HG03442 (cell line): ENCODE results near the gene ZC3H7B.

Source experiments
- ATAC-seq: cut with Tn5 transposase; IDR thresholded peaks from one replicate; pipeline ENCODE4 v1.9.1; 2021; ENCODE audit warnings: mild to moderate bottlenecking, moderate library complexity; ENCODE audit not compliant: unreplicated experiment

ZC3H7B gene

DNA sequence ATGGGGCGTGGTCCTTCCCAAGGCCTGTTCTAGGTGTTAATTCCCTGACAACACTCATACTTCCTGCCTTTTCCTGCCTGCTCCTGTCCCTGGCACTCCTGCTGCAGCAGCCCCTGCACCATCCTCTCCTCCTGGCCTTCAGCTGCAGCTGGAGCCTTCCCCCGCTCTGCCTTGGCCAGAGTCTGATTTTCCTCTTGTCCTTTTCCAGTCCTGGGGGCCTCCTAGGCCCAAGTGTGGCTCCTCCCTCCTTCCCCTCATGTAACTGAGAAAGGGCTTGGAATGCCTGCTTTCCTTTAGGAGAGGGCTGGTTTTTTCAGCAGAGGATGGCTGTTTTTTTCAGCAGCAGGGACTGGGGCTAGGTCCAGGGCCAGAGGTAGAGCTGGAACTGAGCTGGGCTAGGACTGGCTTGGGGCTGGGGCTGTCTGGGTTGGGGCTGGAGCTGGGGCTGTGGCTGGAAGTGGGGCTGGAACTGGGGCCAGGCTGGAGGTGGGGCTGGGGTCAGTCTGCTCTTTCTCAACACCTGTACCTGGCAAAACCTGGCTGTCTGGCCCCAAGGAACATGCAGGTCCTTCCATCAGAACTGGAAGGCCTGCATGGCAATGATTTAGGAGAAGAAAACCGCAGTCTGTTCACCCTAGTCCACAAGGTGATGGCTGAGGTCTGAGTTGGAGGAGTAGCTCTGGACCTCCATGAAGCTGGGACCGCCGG, 23.6 kb downstream of the ZC3H7B start:
- ATAC-seq = no peak

DNA sequence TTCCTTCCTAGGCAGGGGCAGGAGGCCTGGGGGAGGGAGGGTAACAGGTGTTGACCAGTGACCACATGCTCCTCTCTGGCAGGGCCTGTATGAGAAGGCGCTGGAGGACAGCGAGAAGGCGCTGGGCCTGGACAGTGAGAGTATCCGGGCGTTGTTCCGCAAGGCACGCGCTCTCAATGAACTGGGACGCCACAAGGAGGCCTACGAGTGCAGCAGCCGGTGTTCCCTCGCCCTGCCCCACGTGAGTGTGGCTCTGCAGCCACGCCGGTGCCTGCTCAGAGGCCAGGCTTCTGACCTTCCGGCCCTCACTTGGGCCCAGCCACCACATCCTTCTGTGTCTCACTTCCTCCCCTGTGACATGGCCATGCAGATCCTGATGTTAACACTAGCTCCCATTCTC, 25.8 kb downstream of the ZC3H7B start:
- no peak for ATAC-seq

DNA sequence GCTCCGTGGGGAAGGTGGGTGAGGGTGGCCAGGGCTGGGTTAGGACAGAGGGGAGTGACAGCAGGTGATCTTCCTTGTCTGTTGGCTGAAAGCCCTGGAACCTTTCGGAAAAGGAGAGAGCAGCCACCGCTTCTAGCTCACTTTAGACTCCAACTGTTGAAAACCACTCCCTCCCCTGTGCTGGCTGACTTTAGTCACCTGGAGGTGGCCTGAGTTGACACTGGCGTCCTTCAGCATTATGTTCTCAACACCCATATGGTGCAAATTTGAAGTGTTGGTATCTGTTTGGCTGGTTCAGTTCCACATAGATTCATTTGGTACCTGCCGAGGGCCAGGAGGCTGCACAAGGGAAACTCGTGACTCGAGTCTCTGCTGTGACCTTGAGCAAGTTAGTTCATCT, 28.8 kb downstream of the ZC3H7B start:
- no peak for ATAC-seq

DNA sequence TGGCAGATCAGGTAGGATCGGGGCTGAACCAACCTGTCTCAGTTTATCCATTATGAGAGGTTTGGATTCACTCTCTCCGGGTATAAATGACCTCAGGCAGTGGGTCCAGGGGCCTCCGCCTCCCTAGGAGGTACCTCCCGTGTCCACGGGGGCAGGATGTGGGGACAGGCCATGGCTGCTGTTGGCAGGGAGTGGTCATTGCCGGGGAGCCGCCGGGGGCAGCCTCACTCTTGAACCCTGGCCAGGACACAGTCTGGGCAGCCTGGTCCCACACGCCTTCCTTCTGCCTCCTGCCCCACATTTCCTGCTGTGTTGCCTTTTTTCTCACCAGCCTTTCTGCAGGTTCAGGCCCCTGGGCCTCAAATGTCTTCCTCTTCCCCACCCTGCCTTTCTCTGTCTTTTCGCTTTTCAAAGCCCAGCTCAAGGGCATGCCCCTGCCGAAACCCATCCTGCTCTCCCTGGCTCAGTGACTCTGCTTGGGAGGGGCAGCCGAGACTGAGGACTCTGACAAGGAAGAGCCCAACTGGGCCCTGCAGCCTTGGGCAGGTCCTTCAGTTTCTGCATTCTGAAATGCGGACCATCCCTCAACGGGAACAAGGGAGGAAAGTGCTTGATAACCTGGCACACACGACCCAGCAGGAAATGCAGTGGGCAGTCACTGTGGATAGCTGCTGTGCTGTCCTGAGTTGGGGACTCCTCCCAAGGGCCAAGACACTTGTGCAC, 31.1 kb downstream of the ZC3H7B start:
- no peak for ATAC-seq

DNA sequence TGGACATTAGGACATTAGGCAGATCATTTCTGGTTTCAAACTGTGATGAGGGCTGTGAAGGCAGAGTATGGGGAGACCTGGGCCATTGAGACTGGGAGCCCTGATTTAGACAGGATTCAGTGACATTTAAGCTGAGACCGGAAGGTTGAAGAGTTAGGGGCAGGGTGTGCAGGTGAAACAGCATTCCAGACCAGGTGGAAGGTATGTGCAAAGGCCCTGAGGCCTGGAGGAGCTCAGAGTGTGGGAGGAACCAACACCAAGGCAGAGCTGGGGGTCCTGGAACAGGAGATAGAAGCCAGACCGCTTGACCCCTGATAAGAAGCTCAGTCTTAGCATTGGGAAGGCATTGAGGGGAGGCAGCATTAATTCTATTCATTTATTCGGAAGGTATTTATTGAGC, 32.5 kb downstream of the ZC3H7B start:
- no peak for ATAC-seq

DNA sequence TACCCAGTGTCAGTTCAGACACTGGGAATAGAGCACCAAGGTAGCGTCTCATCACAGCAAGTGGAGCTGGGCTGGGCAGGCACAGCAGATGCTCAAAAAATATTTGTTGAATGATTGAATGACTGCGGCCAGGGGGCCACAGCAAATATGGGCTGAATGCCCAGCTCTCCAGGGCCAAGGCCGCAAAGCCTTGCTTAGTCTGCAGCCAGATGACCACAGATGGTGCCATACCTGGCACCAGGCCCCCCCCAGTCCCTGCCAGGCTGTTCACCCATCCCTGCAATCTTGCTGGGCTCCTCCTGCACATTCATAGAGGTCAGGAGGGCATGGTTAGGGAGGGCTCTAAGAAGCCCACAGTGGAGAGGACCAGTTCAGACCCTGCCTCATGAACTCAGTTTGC, 32.9 kb downstream of the ZC3H7B start:
- ATAC-seq = no peak

DNA sequence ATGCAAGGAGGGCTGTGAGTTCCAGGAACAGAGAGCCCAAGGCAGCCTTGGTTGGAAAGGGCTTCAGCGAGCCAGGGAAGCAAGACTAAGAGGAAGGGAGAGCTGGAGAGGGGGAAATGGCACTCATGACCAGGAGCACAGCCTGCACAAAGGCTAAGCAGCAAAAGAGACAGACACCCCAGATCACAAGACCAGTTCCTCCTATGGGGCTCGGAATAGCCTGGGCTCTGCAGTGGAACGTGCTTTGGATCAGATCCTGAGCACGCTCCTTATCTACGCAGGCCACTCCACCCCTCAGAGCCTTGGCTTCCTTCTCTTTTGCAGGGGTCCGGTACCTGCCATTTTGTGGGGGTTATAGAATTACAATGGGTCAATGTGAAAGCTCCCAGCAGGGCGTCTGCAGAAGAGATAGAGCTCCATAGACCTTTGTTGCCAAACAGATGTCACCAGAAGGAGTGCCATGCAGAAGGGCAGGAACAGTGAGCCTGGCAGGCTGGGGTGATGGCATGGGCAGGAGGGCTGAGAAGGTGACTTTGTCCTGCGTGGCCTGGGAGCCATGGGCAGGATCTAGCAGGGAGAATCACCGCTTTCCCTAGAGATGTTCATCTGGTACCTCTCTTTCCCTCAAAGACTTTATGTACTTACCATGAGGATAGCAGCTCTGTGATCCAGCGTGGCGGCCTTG, 33.8 kb downstream of the ZC3H7B start:
- ATAC-seq = no peak

DNA sequence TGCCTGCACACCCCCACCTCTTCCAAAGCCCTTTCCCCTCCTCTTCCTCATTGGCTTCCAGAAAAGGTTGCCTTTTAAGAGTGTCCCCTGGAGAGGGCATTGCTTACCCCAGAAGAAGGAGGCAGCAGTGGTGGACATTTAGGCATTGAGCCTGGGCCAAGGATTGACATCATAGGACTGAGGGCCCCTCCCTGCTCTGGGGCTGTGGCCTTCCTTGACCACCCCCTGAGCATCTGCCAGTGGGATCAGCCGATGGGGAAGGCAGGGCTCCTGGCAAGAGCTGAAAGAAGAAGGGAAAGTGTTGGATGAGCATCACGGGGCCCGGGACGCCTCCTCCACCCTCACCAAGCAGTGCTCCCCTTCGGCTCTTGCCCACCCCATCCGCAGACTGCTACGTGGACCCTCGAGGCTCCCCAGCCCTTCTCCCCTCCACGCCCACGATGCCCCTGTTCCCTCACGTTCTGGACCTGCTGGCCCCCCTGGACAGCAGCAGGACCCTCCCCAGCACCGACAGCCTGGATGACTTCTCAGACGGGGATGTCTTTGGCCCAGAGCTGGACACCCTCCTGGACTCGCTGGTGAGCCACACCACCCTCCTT, 37.4 kb downstream of the ZC3H7B start:
- ATAC-seq = no peak

DNA sequence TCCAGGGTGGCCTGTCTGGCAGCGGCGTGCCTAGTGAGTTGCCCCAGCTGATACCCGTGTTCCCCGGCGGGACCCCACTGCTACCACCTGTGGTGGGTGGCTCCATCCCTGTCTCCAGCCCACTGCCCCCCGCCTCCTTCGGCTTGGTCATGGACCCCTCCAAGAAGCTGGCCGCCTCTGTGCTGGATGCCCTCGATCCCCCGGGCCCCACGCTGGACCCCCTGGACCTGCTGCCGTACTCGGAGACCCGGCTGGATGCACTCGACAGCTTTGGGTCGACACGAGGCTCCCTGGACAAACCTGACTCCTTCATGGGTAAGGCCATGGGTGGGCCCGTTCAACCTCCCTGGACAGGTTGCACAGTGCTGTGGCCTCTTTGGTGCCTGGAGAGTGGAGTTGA, 38.5 kb downstream of the ZC3H7B start:
- ATAC-seq = no peak

DNA sequence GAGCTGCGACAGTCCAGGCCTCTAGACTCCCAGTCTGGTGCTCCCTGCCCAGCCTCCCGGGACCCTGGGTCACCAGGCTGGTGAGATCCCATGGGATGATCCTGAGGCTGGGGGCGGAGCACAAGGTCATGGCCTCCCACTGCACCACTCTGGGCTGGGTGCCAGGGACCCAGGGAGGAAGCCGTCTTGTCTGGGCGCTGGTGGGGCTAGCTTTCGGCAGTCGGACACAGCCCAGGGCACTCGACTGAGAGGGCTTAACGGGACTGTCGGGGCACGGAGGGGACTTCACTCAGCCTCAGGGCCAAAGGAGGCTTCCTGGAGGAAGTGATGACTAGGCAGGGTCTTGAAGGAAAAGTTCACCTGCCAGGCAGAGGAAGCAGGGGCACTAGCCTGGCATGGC, 39.0 kb downstream of the ZC3H7B start:
- ATAC-seq = no peak

DNA sequence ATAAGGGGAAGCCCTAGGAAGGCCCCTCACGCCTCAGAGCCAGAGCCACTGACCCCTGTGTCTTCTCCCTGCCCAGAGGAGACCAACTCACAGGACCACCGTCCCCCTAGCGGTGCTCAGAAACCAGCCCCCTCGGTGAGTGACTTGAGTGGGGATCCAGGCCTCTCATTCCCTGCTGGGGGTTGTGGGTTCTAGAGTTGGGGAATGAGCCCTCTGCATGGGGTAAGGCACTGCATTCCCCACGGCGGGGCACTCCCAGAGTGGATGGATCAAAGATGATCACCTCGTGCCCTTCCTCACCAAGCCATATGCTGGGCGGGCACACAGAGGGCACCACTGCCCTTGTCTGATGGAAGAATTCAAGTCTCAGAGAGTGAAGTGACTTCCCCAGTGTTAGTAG, 39.7 kb downstream of the ZC3H7B start:
- no peak for ATAC-seq

DNA sequence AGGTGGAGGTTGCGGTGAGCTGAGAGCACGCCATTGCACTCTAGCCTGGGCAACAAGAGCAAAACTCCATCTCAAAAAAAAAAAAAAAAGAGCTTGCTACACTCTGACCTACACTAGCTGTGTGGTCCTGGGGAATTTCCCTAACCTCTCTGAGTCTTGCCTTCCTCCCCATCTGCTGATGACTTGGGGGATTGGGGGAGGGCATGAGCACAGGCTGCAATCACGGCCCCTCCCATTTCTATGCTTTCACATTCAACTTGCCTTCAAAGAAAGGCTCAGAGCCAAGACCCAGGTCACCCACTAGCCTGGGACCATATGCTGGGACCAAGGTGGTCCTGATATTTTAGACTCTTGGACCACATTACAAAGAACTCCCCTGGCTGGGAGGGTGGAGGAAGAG, 40.7 kb downstream of the ZC3H7B start:
- ATAC-seq = no peak

DNA sequence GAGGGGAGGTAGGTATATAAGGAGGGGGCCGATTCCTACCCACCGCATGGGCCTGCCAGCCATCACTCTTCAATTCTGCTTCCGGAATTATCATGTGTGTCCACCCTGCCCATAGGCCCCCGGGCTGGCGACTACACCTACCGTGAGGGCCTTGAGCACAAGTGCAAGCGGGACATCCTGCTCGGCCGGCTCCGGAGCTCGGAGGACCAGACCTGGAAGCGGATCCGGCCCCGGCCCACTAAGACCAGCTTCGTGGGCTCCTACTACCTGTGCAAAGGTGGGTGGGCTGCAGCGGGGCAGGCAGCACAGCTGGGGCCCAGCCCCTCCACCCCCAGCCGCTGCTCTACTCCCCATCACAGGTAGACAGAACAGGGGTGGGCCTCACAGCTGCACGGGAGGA, 42.0 kb downstream of the ZC3H7B start:
- ATAC-seq = no peak

DNA sequence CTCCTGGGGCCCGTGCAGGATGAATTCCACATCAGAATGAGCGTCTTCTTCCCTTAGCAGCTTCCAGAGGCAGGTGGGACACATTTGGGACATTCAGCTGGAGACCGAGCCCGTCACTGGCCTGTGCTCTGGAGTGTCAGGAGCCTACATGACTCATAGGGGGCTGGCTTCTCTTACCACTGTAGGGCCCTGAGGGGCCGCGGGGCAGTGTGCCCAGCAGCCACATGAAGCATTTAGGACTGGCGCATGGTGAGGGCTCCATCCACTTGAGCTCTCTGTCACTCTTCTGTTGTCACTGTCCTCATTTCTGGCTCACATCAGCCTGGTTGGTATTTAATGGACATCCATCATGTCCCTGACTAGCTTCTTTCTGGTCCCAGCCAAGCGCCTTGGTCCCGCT, 42.4 kb downstream of the ZC3H7B start:
- no peak for ATAC-seq

DNA sequence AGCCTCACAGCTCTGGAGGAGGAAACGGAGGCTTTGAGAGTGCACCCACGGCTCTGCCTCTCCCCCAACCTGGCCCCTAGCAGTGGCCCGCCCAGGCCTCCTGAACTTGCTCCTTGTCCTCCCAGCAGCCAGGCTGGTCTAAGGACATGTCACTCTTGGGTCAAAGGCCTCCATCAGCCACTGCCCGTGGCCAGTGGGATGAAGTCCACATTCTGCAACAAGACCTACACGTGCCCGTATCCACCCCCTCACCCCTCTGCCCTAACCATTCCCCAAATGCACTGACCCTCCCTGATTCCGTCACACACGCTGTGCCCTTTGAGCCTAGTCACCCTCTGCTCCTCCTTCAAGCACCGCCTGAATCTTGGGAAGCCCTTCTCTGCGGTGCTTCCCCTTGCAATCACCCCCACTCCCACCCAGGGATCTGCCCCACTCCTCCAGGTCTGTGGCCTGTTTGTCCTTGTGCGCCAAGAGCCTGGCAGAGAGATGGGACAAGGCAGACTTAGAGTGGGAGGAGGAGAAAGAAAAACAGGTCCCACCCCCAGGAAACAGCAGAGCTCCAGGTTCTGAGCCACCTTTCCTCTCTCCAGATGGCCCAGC, 43.0 kb downstream of the ZC3H7B start:
- no peak for ATAC-seq

DNA sequence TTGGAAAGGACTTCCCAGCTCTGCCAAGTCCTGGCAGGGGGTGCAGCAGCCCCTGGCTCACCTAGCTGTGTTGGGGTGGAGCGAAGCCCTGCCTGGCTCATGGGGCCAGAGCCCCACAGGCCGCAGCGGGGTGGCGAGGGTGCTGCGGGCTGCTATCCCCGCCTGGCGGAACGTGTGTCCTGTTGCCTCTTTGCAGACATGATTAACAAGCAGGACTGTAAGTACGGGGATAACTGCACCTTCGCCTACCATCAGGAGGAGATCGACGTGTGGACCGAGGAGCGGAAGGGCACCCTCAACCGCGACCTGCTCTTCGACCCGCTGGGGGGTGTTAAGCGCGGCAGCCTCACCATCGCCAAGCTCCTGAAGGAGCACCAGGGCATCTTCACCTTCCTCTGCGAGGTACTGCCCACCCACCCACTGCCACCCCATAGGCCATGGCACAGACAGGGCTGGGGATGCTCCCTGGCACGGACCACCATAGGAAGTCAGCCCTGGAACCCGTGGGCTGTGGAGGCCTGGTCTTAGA, 44.5 kb downstream of the ZC3H7B start:
- ATAC-seq = no peak

DNA sequence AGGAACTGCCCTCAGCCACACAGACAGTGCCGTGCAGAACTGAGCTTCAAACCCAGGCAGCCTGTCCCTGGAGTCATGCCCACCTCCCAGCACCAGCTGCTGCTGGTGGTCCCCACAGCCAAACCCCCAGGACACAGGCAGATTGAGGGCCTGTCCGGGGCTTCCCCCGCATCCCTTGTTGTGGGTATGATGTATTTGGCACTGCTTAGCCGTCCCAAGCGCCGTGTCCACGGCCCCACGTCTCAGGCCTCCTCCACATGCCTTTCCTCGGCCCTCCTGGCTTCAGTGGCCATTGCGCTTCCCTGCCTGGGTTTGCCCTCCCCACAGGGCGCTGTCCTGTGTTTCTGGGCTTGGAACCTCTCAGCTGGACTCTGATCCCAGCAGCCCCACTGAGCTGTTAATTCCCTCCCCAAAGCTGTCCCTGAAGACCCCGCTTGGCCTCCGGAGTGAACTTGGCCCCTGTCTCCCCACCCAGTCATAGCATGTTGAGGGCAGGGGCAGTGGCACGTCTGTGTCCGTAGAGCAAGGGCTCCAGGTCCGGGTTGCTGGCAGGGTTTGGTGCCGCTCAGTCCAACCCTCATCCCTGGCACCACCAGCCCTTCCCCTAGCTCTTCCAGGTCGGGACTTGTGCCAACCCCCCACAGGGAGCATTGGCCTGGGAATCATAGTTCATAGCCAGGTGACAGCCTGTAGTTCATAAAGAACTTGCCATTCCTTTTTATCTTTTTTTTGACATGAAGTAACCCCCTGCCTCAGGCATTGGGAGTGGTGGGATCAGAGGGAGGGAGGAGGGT, 45.9 kb downstream of the ZC3H7B start:
- ATAC-seq = no peak

DNA sequence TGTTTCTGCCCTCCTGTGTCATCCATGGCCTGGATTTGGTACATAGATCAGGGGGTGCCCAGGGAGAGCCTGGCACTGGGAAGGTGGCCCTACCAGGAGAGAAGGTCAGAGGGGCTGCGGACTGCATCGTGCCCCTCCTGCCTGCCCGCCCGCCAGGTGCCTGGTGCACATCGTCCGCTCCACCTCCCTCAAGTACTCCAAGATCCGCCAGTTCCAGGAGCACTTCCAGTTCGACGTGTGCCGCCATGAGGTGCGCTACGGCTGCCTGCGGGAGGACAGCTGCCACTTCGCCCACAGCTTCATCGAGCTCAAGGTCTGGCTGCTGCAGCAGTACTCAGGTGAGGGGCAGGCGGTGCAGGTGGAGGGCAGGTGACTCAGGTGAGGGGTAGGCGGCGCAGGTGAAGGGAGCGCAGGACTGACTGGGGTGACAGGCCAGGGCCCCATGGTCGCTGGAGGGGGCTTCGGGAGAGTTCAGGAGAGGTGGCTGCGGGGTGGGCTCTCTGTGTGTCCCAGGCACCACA, 47.7 kb downstream of the ZC3H7B start:
- no peak for ATAC-seq

DNA sequence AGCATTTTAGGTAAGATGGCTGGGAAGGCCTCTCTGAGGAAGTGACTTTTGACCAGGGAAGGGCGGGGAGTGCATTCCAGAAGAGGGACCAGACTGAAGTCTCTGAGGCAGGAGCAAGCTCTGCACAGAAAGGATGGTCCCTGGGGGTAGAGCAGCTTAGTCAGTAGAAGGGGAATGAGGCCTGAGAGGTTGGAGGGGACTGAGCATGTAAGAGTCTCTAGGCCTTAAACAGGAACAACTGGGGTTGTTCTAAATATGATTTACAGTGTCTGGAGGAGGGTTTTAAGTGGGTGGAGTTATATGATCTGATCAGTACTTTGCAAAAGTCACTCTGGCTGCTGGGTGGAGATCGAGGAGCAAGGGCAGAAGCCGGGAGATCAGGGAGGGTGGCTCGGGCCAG, 48.8 kb downstream of the ZC3H7B start:
- ATAC-seq = no peak

DNA sequence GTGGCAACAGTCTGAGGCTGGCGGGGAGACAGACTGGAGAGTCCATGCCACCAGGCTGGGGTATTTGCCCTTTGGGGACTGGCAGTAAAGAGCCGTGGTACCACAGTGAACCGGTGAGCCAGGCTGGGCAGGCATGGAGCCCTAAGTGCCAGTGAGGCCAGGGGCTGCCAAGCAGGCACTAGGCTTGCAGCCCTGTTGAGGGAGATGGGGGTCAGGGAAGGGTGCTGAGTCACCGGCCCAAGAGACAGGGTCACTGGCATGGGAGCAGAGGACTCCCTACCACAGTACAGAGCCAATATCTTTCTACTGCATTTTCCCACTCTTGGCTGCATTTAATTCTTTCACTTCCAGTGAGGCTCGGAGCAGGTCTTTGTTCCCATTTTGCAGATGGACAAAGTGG, 49.7 kb downstream of the ZC3H7B start:
- no peak for ATAC-seq
